T-cell (primary cell): ENCODE measurements around the gene LAMA3. TPM values are rescaled to one million over a fixed set of nuclear protein-coding genes. Genes with fewer than 3 reads are reported as not detected.

Source experiments
- ATAC-seq, 4 experiments: fragments of 200-7000 bp in 3 of 4; fragments of 150-1000 bp in 1 of 4; cut with Tn5 transposase; replicated peaks in 1 of 4; 1 replicate in 3 of 4; 2 replicates in 1 of 4; pipeline ENCODE4 v1.10.0; 2021; ENCODE audit warnings: moderate library complexity in 3 of 4, mild to moderate bottlenecking in 2 of 4, moderate number of reproducible peaks in 1 of 4
- CTCF ChIA-PET, 2 donors: fragments of 300-600 bp; sonication (Branson Sonifier 250); formaldehyde crosslinking; loops; one replicate each; lab custom pipeline; 2022; ENCODE audit warnings: antibody characterized with exemption in 2 of 2; lab: Charles Lee
- POLR2A ChIA-PET, 2 donors: fragments of 300-600 bp; sonication (Branson Sonifier 250); formaldehyde crosslinking; loops; one replicate each; lab custom pipeline; 2022; ENCODE audit warnings: antibody characterized with exemption in 2 of 2; lab: Charles Lee
- DNase-seq, 35 experiments: peaks; one replicate each; pipeline versions ENCODE4 v3.0.0 to v3.0.0-alpha.2; 2013 to 2023
- H3K27ac ChIP-seq: one replicate; pipeline ENCODE4 v1.5.1; 2013; ENCODE audit warnings: low read length
- H3K27me3 ChIP-seq, 2 experiments: replicated peaks in 1 of 2; 1 replicate in 1 of 2; 2 replicates in 1 of 2; pipeline versions ENCODE4 v1.6.1 to v1.7.0; 2013; ENCODE audit warnings: low read length in 1 of 2, mixed read lengths in 1 of 2; ENCODE audit not compliant: control insufficient read depth in 2 of 2, insufficient read depth in 2 of 2; ENCODE audit errors: extremely low read depth in 1 of 2
- H3K36me3 ChIP-seq, 2 donors: 1 replicate in 1 of 2; 2 replicates in 1 of 2; pipeline versions ENCODE4 v1.6.1 to v1.7.0; 2013; ENCODE audit warnings: low read length in 1 of 2; ENCODE audit not compliant: control insufficient read depth in 2 of 2, insufficient read depth in 1 of 2; ENCODE audit errors: extremely low read depth in 1 of 2
- H3K4me1 ChIP-seq, 2 experiments: 1 replicate in 1 of 2; 2 replicates in 1 of 2; pipeline versions ENCODE4 v1.6.1 to v1.7.0; 2013; ENCODE audit warnings: low read length in 2 of 2, mixed read lengths in 1 of 2; ENCODE audit not compliant: insufficient read depth in 2 of 2, control insufficient read depth in 1 of 2; ENCODE audit errors: extremely low read depth in 1 of 2
- H3K4me3 ChIP-seq, 2 donors: 1 replicate in 1 of 2; 2 replicates in 1 of 2; pipeline versions ENCODE4 v1.5.1 to v1.7.0; 2013; ENCODE audit warnings: mild to moderate bottlenecking in 2 of 2, low read length in 1 of 2, moderate library complexity in 1 of 2; ENCODE audit not compliant: control insufficient read depth in 1 of 2; ENCODE audit errors: extremely low read depth in 1 of 2
- H3K9me3 ChIP-seq: 2 replicates; pipeline ENCODE4 v1.7.0; 2013
- H3K27ac Mint-ChIP-seq, 2 donors: one replicate each; pipeline ENCODE4 v1.8.0; 2020 to 2021; ENCODE audit warnings: mild to moderate bottlenecking in 2 of 2, mixed read lengths in 2 of 2
- H3K27me3 Mint-ChIP-seq, 2 donors: one replicate each; pipeline ENCODE4 v1.8.0; 2021 to 2022; ENCODE audit warnings: mixed read lengths in 2 of 2
- H3K36me3 Mint-ChIP-seq: one replicate; pipeline ENCODE4 v1.8.0; 2021; ENCODE audit warnings: mixed read lengths
- H3K4me1 Mint-ChIP-seq, 3 donors: one replicate each; pipeline ENCODE4 v1.8.0; 2020 to 2022; ENCODE audit warnings: mixed read lengths in 3 of 3, mild to moderate bottlenecking in 1 of 3
- H3K4me3 Mint-ChIP-seq, 3 donors: one replicate each; pipeline ENCODE4 v1.8.0; 2020 to 2022; ENCODE audit warnings: mild to moderate bottlenecking in 3 of 3, mixed read lengths in 3 of 3, moderate library complexity in 3 of 3
- H3K9me3 Mint-ChIP-seq, 3 donors: one replicate each; pipeline ENCODE4 v1.8.0; 2020 to 2022; ENCODE audit warnings: mixed read lengths in 3 of 3
- WGBS: methylation state at CpG from one replicate; pipeline ENCODE4 v1.1.5; 2013; ENCODE audit warnings: missing lambda C conversion rate; ENCODE audit not compliant: insufficient coverage; 5-methylcytosine and 5-hydroxymethylcytosine counted together
- total RNA-seq, 35 experiments: library from RNA in 6 of 35; stranded (reverse) in 6 of 35; fragments of 120-200 nt in 1 of 35; gene quantifications; one replicate each; pipeline versions ENCODE4 v1.2.1 to v1.2.4 and lab custom pipeline; 2013 to 2026

The LAMA3 gene
- total RNA-seq, 5 donors from 2014 or later (not counting 1 experiment from before 2014, with no cell fraction given) = 0.20 to 0.44 (median 0.26) TPM; not detected in 2

DNA sequence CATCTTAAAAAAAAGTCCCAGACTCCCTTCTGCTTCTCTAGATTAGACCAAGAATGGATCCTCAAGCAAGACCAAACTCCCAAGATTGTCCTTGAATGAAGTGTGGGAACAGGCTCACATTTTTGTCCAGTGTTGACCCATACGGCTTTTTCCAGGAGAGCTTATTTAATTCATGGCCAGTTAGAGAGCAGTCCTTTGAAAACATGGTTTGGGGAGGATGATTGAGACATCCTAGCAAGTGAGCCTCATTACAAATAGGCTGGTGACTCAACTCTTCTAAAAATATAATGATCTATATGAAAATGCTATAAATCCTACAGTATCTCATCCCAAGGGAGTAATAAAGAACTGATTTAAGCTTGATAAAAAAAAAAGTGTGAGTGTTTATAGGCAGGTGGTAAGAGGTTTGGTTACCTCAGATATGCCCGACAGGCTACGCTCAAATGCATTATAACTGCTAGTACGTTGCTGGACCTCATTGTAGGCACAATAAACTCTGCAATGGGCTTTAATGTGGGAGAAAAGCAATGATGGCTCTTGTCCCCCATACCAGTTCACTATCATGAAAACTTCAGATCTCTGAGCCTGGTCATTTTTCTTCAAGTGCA, 43.6 kb upstream of the LAMA3 start:
- Mint-ChIP-seq H3K36me3 (no peaks in the 10 kb centered on the region), H3K27me3 (peaks cover 0 to 4% of the 10 kb centered on the region in 2 donors), H3K9me3 (no peaks in the 10 kb centered on the region), H3K4me1 (peaks cover 0 to 15% (median 2%) of the 10 kb centered on the region in 3 donors), H3K4me3 (no peak overlapping the region), H3K27ac (no peak overlapping the region)
- Histone ChIP-seq H3K9me3 (no peaks in the 10 kb centered on the region), H3K4me3 (no peak overlapping the region), H3K4me1 (no peaks in the 10 kb centered on the region), H3K27me3 (peaks cover 0 to 21% of the 10 kb centered on the region in 2 experiments), H3K36me3 (no peaks in the 10 kb centered on the region), H3K27ac (no peak overlapping the region)
- DNase-seq (no peak), ATAC-seq (no peak)
- CTCF ChIA-PET = interaction anchor here in 1 of 2 donors (0.6 kb wide), 1 partner anchor 191 kb away, joined by 4 read pairs; no protein-coding TSS in a partner anchor
- 100% methylated on average over 2 of the region's 4 CpGs for WGBS
- POLR2A ChIA-PET = no interaction called here

DNA sequence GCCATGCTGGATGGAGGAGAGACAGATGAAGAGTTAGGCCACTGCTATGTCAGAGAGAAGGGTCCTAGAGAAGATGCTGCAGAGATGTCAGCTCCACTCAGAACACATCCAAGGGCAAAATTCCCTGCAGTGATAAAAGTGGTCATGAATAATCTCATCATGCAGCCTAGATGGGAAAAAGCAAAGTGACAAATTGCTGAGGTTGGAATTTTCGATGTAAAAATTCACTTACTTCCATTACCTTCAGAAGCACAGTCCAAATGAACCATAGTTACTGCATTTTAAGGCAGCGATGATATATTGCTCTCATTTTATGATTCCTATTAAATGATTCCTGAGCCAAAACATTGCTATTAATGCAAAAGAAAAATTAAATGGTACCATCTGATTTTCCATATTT, 43.0 kb upstream of the LAMA3 start:
- Histone ChIP-seq H3K9me3 (no peaks in the 10 kb centered on the region), H3K36me3 (no peaks in the 10 kb centered on the region), H3K27me3 (peaks cover 0 to 16% of the 10 kb centered on the region in 2 experiments), H3K27ac (no peak overlapping the region), H3K4me1 (no peaks in the 10 kb centered on the region), H3K4me3 (no peak overlapping the region)
- Mint-ChIP-seq H3K9me3 (no peaks in the 10 kb centered on the region), H3K27me3 (peaks cover 0 to 4% of the 10 kb centered on the region in 2 donors), H3K36me3 (no peaks in the 10 kb centered on the region), H3K4me1 (peaks cover 0 to 15% (median 2%) of the 10 kb centered on the region in 3 donors), H3K4me3 (no peak overlapping the region), H3K27ac (no peak overlapping the region)
- ChIA-PET CTCF (interaction anchor here in 1 of 2 donors (0.6 kb wide), 1 partner anchor 191 kb away, joined by 4 read pairs; no protein-coding TSS in a partner anchor), POLR2A (interaction anchor here in 1 of 2 donors (0.5 kb wide), 1 partner anchor 375 kb away, joined by 4 read pairs; no protein-coding TSS in a partner anchor)
- DNase-seq = no peak
- no CpG with 5 or more reads among the region's 2 CpGs for WGBS
- ATAC-seq = no peak

DNA sequence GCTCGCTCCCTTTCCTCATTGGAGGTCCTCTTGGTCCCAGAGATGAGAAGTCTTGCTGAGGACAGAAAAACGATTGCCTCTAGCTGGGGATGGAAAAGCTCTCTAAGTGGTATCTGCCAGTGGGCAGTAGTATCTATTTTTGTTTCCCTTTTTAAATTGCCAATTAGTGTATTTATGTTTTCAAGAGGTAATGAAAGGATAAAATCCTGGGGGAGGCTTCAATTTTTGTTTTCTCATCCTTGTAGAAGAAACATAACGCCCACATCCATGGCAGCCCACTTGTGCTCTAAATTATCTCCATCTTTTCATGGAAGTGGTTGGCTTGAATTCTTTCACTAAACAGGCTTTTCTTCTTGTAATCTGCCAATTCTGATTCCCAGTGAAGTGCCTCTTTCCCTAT, 40.8 kb upstream of the LAMA3 start:
- ATAC-seq (no peak), DNase-seq (no peak)
- H3K4me3 Mint-ChIP-seq = no peak overlapping the region
- no peaks in the 10 kb centered on the region for H3K9me3 ChIP-seq
- 100% methylated on average over 1 of the region's 3 CpGs for WGBS
- H3K27ac Mint-ChIP-seq = no peak overlapping the region
- H3K27me3 Mint-ChIP-seq = peaks cover 3 to 8% of the 10 kb centered on the region in 2 donors
- no peaks in the 10 kb centered on the region for H3K9me3 Mint-ChIP-seq
- peaks cover 0 to 7% (median 2%) of the 10 kb centered on the region in 3 donors for H3K4me1 Mint-ChIP-seq
- no peaks in the 10 kb centered on the region for H3K36me3 Mint-ChIP-seq
- ChIA-PET CTCF (interaction anchor here (0.6 to 0.9 kb wide), 2 partner anchors 14 to 24 kb away, joined by 3 to 5 read pairs; partner anchors contain the start of gene ANKRD29 (in 1 of the 2)), POLR2A (no interaction called here)
- H3K27ac ChIP-seq = no peak overlapping the region
- H3K36me3 ChIP-seq = no peaks in the 10 kb centered on the region
- no peaks in the 10 kb centered on the region for H3K4me1 ChIP-seq
- no peak overlapping the region for H3K4me3 ChIP-seq
- peaks cover 0 to 7% of the 10 kb centered on the region in 2 experiments for H3K27me3 ChIP-seq

DNA sequence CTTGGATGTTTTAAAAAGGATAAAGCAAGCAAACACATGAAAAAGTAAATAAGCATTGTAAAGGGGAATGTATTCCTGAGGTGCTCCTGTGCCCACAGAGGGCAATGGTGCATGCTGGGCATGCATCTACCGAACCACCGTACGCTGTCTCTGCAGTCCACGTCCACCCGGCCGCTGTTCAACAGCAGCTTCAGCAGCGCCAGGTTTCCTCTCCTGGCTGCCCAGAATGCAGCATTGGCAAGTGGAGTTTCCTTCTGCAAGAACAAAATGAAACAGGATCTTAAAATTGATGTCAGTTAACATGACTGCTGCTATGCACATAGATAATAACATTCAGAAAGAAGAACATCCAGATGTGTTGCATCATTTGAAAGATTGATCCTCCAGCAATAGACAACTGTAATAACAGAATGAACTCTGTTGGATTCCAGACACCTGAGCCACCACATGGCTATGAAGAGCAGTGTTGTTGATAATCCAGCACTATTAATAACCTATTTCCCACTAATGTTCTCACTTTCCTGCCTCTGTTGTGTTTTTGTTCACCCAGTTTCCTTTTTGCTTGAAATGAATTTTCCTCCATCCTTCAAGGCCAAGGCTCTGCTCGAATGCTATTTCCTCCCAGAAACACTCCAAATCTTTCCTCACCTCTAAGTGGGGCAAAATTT, 40.2 kb upstream of the LAMA3 start:
- CTCF ChIA-PET = no interaction called here
- no peak for ATAC-seq
- no peak for DNase-seq
- H3K27me3 Mint-ChIP-seq = peaks cover 3 to 8% of the 10 kb centered on the region in 2 donors
- no peak overlapping the region for H3K4me3 Mint-ChIP-seq
- H3K36me3 ChIP-seq = no peaks in the 10 kb centered on the region
- no peak overlapping the region for H3K27ac ChIP-seq
- no peak overlapping the region for H3K4me3 ChIP-seq
- no peaks in the 10 kb centered on the region for H3K36me3 Mint-ChIP-seq
- no peaks in the 10 kb centered on the region for H3K9me3 Mint-ChIP-seq
- POLR2A ChIA-PET = no interaction called here
- no peaks in the 10 kb centered on the region for H3K9me3 ChIP-seq
- H3K27ac Mint-ChIP-seq = no peak overlapping the region
- H3K4me1 ChIP-seq = no peaks in the 10 kb centered on the region
- H3K4me1 Mint-ChIP-seq = peaks cover 0 to 7% (median 2%) of the 10 kb centered on the region in 3 donors
- H3K27me3 ChIP-seq = peaks cover 0 to 7% of the 10 kb centered on the region in 2 experiments
- WGBS = 78% methylated on average over 8 of the region's 8 CpGs

DNA sequence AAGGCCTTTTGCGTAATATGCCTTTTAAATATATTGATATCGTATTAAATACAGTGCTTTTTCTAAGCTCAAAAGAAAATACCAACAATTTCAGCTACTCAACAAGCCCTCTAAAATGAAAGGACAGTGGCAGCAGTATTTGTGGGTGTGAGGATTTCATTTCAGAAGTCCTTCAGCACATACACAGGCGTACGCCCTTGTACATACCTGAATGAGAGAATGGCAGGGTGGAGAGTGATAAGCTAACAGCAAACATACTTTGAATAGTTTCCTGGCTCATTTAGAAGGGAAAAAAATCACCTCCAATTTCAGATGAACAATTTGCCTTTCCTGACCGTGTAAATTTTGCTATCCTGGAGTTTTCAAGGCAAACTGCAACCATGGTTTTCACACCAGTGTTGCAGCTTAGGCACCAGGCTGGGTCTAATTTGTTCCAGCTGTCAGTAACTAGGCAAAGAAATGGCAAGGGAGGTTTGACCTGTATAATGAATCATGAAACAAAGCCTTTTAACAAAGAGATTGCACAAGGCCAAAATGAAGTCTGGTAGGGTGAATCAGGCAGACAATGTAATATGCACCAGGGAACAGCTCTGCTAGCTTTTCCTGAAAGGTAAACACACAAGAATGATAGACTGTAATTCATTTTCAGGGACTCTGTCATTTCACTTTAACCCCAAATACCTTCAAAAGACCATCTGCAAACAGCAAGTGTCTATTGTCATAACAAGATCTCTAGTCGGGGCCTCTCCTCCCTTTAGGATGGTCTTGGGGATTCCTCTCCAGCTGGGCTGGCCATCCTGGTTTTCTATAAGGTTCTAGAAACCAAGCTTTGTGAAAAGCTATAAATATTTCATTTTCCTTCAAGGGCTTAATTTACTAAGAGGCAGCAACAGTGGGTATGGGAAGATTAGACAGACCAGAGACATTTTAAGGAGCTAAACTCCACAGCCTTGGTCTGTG, 38.0 kb upstream of the LAMA3 start:
- no peak overlapping the region for H3K27ac Mint-ChIP-seq
- ChIA-PET POLR2A (no interaction called here), CTCF (no interaction called here)
- no peaks in the 10 kb centered on the region for H3K9me3 ChIP-seq
- H3K4me3 ChIP-seq = no peak overlapping the region
- H3K4me3 Mint-ChIP-seq = no peak overlapping the region
- peaks cover 0 to 7% (median 2%) of the 10 kb centered on the region in 3 donors for H3K4me1 Mint-ChIP-seq
- H3K27me3 Mint-ChIP-seq = peaks cover 3 to 8% of the 10 kb centered on the region in 2 donors
- DNase-seq (no peak), ATAC-seq (no peak)
- H3K27me3 ChIP-seq = peaks cover 0 to 3% of the 10 kb centered on the region in 2 experiments
- no peaks in the 10 kb centered on the region for H3K36me3 Mint-ChIP-seq
- H3K27ac ChIP-seq = no peak overlapping the region
- no peaks in the 10 kb centered on the region for H3K9me3 Mint-ChIP-seq
- H3K36me3 ChIP-seq = no peaks in the 10 kb centered on the region
- H3K4me1 ChIP-seq = no peaks in the 10 kb centered on the region
- no CpG with 5 or more reads among the region's 6 CpGs for WGBS

DNA sequence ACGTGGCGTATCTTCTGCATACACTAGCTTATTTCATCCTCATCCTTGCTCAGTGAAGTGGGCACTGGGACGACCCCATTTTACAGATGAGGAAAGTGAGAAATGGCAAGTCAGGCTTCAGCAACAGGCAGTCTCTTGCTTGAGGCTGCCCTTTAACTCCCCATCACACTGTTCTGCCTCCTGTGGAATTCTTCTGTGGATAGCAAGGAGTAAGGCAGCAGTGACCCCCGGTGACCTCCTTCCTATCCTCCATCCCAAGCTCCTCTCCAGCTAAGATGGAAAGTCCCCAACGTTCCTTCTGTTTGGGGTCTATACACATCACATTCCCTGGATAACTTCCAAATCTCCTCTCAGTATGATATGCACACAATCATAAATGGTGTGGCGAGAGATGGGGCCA, 37.0 kb upstream of the LAMA3 start:
- H3K36me3 ChIP-seq = no peaks in the 10 kb centered on the region
- no peaks in the 10 kb centered on the region for H3K9me3 ChIP-seq
- H3K27me3 ChIP-seq = peaks cover 0 to 9% of the 10 kb centered on the region in 2 experiments
- Mint-ChIP-seq H3K4me1 (peaks cover 0 to 7% (median 2%) of the 10 kb centered on the region in 3 donors), H3K9me3 (no peaks in the 10 kb centered on the region), H3K27me3 (peaks cover 3 to 8% of the 10 kb centered on the region in 2 donors), H3K27ac (no peak overlapping the region), H3K36me3 (no peaks in the 10 kb centered on the region), H3K4me3 (no peak overlapping the region)
- 93% methylated on average over 5 of the region's 6 CpGs for WGBS
- ChIA-PET CTCF (no interaction called here), POLR2A (no interaction called here)
- ATAC-seq (no peak), DNase-seq (no peak)
- no peak overlapping the region for H3K4me3 ChIP-seq
- no peaks in the 10 kb centered on the region for H3K4me1 ChIP-seq
- H3K27ac ChIP-seq = no peak overlapping the region
